Measurements from ENCODE around the gene ZNF281. TPM values are rescaled to one million over a fixed set of nuclear protein-coding genes. Genes with fewer than 3 reads are reported as not detected.
A peak's percentile ranks its signal among the peaks of the same experiment; 100 is the strongest.
"Not testable (repeated sequence)": the region's sequence is repeated elsewhere in the genome, so short reads cannot be mapped to it uniquely, and the experiment has no call there.

The ZNF281 gene
- total RNA-seq, 1 experiment from 2014 or later = 47.7 TPM

DNA sequence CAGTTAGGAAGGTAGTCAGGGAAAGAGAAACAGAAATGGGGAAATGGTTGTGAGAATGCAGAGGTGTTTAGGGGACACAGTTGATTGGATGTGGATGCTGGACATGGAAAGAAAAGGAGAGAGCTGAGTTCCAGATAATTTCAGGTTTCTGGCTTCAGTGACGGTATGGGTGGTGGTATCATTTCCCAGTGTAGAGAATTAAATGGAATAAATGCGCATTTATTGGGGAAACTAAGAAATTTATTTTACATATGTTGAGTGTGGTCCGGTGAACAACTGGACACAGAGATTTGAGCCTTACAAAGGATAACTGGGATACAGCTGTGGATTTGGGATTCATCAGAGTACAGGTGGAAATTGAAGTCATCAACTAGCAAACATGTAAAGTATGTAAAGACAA lies 12.4 kb upstream of the ZNF281 start (continued):
- TF ChIP-seq ZNF263 (CRISPR knock-in tag; IDR thresholded peaks at IDR 0.05; ENCODE audit: low read depth) = no peak
- TF ChIP-seq MXD4 (CRISPR knock-in tag; IDR thresholded peaks at IDR 0.05; ENCODE audit: borderline replicate concordance) = no peak

DNA sequence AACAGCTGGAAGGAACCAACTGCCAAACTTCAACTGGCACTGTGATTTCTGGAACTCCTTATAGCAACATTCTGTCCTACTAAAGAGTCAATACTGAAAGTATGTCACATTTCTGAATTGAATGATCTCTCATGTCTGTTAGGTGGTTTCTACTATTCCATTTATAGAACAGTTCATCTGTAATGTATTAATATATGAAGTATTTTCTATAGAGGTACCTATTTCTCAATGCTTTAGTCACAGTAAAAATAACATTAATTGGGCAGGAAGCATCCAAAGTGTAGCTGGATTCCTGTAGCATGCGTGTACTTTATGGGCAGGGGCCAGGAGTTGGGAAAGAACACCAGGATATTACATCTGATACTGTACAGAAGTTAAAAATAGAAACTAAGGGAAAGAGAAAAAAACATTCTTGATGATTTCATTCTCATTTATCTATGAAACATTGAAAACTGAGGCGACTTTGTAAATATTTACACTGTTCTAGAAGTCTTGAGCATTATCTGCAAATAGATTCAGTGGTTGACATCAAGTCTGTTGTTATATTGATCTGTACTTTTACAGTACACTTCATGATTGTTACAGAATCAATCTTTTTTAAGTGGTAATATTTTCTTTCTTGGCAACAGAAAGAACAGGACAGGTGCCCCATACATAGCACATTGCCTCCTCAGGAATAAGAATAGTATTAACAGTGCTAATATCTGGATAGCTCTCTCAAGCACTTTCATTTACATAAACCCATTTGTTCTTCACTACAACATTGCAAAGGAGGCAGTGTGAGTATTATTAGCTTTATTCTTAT lies 6.2 kb upstream of the ZNF281 start:
- ChIA-PET POLR2A (no interaction called here), CTCF (interaction anchor here (0.6 to 1.3 kb wide), 2 partner anchors 12 to 106 kb away, joined by 3 to 4 read pairs; no protein-coding TSS in a partner anchor)
- Mint-ChIP-seq H3K4me3 (peak overlapping the region; percentile 16; the same call in 1 of the 2 replicates), H3K36me3 (peaks cover 18% of the 10 kb centered on the region), H3K9me3 (no peaks in the 10 kb centered on the region), H3K27me3 (ENCODE audit: low read depth) (no peaks in the 10 kb centered on the region), H3K27ac (peak overlapping the region; percentile 68), H3K4me1 (peaks cover 45% of the 10 kb centered on the region)
- ATAC-seq (no peak), DNase-seq (ENCODE audit: low spot score) (no peak)
- TF ChIP-seq JAZF1 (CRISPR knock-in tag; IDR thresholded peaks at IDR 0.05) = no peak
- peak; percentile 96 for TF ChIP-seq GABPB1 (CRISPR knock-in tag; IDR thresholded peaks at IDR 0.05)
- no peak for TF ChIP-seq FOXK1 (CRISPR knock-in tag; IDR thresholded peaks at IDR 0.05)
- no peak for TF ChIP-seq MXD4 (CRISPR knock-in tag; IDR thresholded peaks at IDR 0.05; ENCODE audit: borderline replicate concordance)
- TF ChIP-seq, protein P1, sequence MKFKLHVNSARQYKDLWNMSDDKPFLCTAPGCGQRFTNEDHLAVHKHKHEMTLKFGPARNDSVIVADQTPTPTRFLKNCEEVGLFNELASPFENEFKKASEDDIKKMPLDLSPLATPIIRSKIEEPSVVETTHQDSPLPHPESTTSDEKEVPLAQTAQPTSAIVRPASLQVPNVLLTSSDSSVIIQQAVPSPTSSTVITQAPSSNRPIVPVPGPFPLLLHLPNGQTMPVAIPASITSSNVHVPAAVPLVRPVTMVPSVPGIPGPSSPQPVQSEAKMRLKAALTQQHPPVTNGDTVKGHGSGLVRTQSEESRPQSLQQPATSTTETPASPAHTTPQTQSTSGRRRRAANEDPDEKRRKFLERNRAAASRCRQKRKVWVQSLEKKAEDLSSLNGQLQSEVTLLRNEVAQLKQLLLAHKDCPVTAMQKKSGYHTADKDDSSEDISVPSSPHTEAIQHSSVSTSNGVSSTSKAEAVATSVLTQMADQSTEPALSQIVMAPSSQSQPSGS (CRISPR knock-in tag; IDR thresholded peaks at IDR 0.05; ENCODE audit: borderline replicate concordance, low read depth) = no peak

DNA sequence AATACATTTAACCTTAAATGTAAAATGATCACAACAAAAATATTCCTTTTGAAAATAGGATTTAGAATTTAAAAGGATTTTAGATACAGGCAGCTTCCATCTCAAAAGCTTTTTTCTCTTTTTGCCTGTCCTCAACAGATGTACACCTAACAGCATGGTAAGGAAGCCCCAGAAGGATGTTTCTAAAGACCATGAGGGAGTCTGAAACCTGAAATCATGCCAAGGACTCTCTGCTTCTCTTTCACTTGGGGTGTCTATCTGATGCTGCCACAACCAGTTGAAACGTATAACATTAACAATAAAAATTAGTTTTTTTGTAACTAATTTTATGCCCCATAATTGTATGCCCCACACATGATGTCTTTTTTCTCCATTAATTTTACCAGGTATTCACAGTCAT lies 5.4 kb upstream of the ZNF281 start:
- Mint-ChIP-seq H3K4me3 (no peak overlapping the region), H3K9me3 (no peaks in the 10 kb centered on the region), H3K4me1 (peaks cover 45% of the 10 kb centered on the region), H3K36me3 (peaks cover 17% of the 10 kb centered on the region), H3K27me3 (ENCODE audit: low read depth) (no peaks in the 10 kb centered on the region), H3K27ac (peak overlapping the region; percentile 68)
- POLR2A ChIA-PET = no interaction called here
- ATAC-seq = no peak
- TF ChIP-seq ZNF219 (CRISPR knock-in tag; IDR thresholded peaks at IDR 0.05; ENCODE audit: borderline replicate concordance) = no peak
- no peak for TF ChIP-seq ZNF396 (CRISPR knock-in tag; IDR thresholded peaks at IDR 0.05; ENCODE audit: borderline replicate concordance)
- no peak for TF ChIP-seq GABPB1 (CRISPR knock-in tag; IDR thresholded peaks at IDR 0.05)
- TF ChIP-seq NFATC4 (CRISPR knock-in tag; IDR thresholded peaks at IDR 0.05) = no peak
- no peak for TF ChIP-seq SP1 (CRISPR knock-in tag; conservative IDR thresholded peaks at IDR 0.05)
- DNase-seq (ENCODE audit: low spot score) = no peak
- CTCF ChIA-PET = no interaction called here

DNA sequence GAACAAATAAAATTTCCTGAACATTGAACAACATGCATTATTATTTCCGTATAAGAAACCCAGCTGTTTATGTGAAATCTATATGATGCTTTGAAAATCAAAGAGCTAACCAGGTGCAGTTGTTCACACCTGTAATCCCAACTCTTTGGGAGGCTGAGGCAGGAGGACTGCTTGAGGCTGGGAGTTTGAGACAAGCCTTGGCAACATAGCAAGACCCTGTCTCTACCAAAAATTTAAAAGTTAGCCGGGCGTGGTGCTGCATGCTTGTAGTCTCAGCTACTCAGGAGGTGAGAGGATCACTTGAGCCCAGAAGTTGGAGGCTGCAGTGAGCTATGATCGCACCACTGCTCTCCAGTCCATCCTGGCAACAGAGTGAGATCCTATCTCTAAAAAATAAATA lies 4.8 kb upstream of the ZNF281 start:
- no peak for ATAC-seq
- POLR2A ChIA-PET = interaction anchor here (0.5 kb wide), 1 partner anchor 62 kb away, joined by 4 read pairs; no protein-coding TSS in a partner anchor
- no peaks in the 10 kb centered on the region for H3K9me3 Mint-ChIP-seq
- peak overlapping the region; percentile 38; the same call in 1 of the 2 replicates for H3K27ac Mint-ChIP-seq
- no peaks in the 10 kb centered on the region for H3K27me3 Mint-ChIP-seq (ENCODE audit: low read depth)
- CTCF ChIA-PET = no interaction called here
- H3K4me3 Mint-ChIP-seq = no peak overlapping the region
- DNase-seq (ENCODE audit: low spot score) = no peak
- peaks cover 14% of the 10 kb centered on the region for H3K36me3 Mint-ChIP-seq
- H3K4me1 Mint-ChIP-seq = peaks cover 45% of the 10 kb centered on the region
- TF ChIP-seq KAT7 (CRISPR knock-in tag; IDR thresholded peaks at IDR 0.05; ENCODE audit: borderline replicate concordance) = no peak
- TF ChIP-seq, protein P2, sequence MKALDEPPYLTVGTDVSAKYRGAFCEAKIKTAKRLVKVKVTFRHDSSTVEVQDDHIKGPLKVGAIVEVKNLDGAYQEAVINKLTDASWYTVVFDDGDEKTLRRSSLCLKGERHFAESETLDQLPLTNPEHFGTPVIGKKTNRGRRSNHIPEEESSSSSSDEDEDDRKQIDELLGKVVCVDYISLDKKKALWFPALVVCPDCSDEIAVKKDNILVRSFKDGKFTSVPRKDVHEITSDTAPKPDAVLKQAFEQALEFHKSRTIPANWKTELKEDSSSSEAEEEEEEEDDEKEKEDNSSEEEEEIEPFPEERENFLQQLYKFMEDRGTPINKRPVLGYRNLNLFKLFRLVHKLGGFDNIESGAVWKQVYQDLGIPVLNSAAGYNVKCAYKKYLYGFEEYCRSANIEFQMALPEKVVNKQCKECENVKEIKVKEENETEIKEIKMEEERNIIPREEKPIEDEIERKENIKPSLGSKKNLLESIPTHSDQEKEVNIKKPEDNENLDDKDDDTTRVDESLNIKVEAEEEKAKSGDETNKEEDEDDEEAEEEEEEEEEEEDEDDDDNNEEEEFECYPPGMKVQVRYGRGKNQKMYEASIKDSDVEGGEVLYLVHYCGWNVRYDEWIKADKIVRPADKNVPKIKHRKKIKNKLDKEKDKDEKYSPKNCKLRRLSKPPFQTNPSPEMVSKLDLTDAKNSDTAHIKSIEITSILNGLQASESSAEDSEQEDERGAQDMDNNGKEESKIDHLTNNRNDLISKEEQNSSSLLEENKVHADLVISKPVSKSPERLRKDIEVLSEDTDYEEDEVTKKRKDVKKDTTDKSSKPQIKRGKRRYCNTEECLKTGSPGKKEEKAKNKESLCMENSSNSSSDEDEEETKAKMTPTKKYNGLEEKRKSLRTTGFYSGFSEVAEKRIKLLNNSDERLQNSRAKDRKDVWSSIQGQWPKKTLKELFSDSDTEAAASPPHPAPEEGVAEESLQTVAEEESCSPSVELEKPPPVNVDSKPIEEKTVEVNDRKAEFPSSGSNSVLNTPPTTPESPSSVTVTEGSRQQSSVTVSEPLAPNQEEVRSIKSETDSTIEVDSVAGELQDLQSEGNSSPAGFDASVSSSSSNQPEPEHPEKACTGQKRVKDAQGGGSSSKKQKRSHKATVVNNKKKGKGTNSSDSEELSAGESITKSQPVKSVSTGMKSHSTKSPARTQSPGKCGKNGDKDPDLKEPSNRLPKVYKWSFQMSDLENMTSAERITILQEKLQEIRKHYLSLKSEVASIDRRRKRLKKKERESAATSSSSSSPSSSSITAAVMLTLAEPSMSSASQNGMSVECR (CRISPR knock-in tag; IDR thresholded peaks at IDR 0.05; ENCODE audit: borderline replicate concordance) = no peak
- TF ChIP-seq CREB1 (CRISPR knock-in tag; IDR thresholded peaks at IDR 0.05) = no peak
- TF ChIP-seq ZNF121 (CRISPR knock-in tag; IDR thresholded peaks at IDR 0.05) = peak; percentile 92

DNA sequence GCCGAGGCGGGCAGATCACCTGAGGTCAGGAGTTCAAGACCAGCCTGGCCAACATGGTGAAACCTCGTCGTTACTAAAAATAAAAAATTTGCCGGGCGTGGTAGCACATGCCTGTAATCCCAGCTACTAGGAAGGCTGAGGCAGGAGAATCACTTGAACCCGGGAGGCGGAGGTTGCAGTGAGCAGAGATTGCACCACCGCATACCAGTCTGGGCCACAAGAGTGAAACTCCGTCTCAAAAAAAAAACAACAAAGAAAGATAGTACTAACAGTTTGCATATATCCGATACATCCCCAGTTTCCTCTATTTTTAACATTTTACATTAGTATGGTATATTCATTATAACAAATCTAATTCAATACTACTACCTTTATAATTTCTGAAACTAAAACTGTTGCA lies 3.9 kb upstream of the ZNF281 start:
- H3K27me3 Mint-ChIP-seq (ENCODE audit: low read depth); DNase-seq (ENCODE audit: low spot score); H3K9me3 Mint-ChIP-seq; CTCF ChIA-PET; H3K27ac Mint-ChIP-seq; ATAC-seq: not testable (repeated sequence)
- Mint-ChIP-seq H3K36me3 (peaks cover 18% of the 10 kb centered on the region), H3K4me3 (peak overlapping the region; percentile 47), H3K4me1 (peaks cover 49% of the 10 kb centered on the region)
- POLR2A ChIA-PET = interaction anchor here (0.6 kb wide), 1 partner anchor 271 kb away, joined by 3 read pairs; no protein-coding TSS in a partner anchor
